K562 treated with DMSO at 1 percent for 48 hours (cell line): Measurements from ENCODE around the gene NDEL1. TPM values are rescaled to one million over a fixed set of nuclear protein-coding genes. Genes with fewer than 3 reads are reported as not detected.

ENCODE experiments used
- total RNA-seq: library from RNA; unstranded; fragments of 300-600 nt; gene quantifications from 2 replicates; pipeline ENCODE4 v1.2.3, GENCODE V29; 2022; ENCODE audit warnings: low replicate concordance; ENCODE audit errors: extremely low read depth

The NDEL1 gene
- total RNA-seq: not detected in 2 replicates

GRCh38 chr17:8435245-8436168 is at the start of gene NDEL1:
Gene NDEL1, plus strand, starts transcription at chr17:8435884. Its CDS starts 8,388 bp downstream, at chr17:8444272.

GRCh38 chr17:8397636-8398035 is 38.0 kb upstream of the NDEL1 start, which contains the start of gene RNF222:
Gene RNF222, minus strand, starts transcription at chr17:8397827. Its CDS starts 4,366 bp downstream, at chr17:8393461.

Other genes starting within 250 kb of the NDEL1 start
- gene BORCS6, start 245.7 kb upstream of the NDEL1 start, total RNA-seq: not detected in 2 replicates
- gene AURKB, start 225.3 kb upstream of the NDEL1 start, total RNA-seq: not detected in 2 replicates
- not detected in 2 replicates for gene CTC1, start 187.8 kb upstream of the NDEL1 start, total RNA-seq
- not detected in 2 replicates for gene PFAS, start 186.6 kb upstream of the NDEL1 start, total RNA-seq
- gene RANGRF, start 147.2 kb upstream of the NDEL1 start, total RNA-seq: not detected in 2 replicates
- not detected in 2 replicates for gene SLC25A35, start 140.5 kb upstream of the NDEL1 start, total RNA-seq
- not detected in 2 replicates for gene ARHGEF15, start 125.6 kb upstream of the NDEL1 start, total RNA-seq
- gene ODF4, start 96.0 kb upstream of the NDEL1 start, total RNA-seq: not detected in 2 replicates
- gene RPL26, start 52.7 kb upstream of the NDEL1 start, total RNA-seq: 1,797 TPM in 1 of 2 replicates, not detected in the other
- gene RNF222, start 38.1 kb upstream of the NDEL1 start, total RNA-seq: not detected in 2 replicates
- not detected in 2 replicates for gene MYH10, start 194.8 kb downstream of the NDEL1 start, total RNA-seq